GM12872 (cell line): ENCODE results near the gene CALN1.

Experiments used
- CTCF ChIP-seq: IDR thresholded peaks from 3 replicates; pipeline ENCODE4 v1.5.1; 2011; ENCODE audit warnings: low read depth, mild to moderate bottlenecking, low read length, moderate library complexity; ENCODE audit not compliant: insufficient read depth

The CALN1 gene

DNA sequence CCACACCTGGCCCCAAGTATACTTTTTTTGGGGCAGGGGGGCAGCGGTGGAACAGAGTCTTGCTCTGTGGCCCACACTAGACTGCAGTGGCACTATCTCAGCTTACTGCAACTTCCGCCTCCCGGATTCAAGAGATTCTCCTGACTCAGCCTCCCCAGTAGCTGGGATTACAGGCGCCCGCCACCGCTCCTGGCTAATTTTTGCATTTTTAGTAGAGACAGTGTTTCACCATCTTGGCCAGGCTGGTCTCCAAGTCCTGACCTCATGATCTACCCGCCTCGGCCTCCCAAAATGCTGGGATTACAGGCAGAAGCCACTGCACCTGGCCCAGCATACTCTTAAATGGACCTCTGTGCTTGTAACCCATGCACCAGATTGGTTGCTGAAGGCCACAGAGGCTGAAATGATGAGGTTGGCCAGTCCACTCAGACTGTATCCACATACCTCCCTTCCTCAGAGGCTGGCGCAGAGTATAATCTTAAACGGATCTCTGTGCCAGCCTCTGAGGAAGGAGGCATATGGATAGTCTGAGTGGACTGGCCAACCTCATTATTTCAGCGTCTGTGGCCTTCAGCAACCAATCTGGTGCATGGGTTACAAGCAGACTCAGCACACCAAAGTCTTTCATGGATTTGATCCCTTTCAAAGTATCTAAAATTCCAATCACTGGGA is 3.0 kb downstream of the CALN1 start:
- no peak for TF ChIP-seq CTCF

DNA sequence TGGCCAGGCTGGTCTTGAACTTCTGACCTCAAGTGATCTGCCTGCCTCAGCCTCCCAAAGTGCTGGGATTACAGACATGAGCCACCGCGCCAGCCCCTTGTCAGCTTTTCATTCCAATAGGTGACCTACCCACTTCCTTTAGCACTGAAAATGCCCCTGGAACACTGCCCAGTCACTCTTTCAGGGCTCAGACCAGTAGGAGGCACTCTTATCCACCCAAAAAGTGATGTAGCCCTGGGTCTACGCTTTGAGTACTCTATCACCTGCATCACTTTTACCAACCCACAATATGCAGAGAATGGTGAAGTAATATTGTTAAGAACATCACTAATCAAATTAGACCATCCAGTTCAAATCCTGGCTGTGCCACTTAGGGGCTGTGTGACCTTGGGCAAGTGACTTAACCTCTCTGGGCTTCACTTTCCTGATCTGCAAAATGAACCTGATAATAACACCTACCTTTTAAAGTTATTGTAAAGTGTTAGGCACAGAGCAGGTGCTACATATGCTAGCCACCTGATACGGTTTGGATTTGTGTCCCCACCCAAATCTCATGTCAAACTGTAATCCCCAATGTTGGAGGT is 5.2 kb downstream of the CALN1 start:
- TF ChIP-seq CTCF, result no peak

DNA sequence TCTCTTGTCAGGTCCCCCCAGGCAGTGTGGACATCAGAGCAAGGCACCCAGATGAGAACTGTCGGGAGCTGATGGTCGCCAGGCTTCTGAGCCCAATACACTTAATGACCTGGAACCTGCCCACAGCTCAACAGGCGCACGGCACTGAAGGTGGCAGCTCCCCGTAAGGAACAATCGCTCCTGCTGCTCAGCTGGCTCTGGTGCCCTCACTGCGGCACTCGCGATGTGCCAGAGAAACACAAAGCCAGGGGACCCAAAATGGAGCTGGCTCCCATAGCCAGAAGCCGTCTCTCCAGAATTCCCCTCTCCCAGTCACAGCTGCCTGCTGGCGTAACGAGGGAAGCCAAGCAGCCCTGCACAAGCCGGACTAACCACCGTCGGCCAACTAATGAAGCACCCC is 6.3 kb downstream of the CALN1 start:
- TF ChIP-seq CTCF, result no peak

DNA sequence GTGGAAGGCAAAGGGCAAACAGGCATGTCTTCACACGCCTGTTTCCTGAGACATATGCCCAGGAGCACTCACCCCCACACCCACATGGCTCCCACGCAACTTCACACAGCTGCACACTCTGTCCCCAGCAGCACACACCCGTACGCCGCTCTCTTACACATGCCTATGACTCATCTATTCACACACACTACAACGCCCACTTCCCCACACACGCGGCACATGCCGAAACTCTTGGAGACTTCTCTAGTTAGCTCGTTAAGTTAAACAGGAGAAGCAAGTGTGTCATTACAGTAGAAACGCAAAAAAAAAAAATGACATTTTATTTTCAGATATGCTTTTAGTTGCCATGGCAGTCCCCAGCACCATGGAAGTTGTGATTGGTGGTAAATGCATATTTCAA is 6.7 kb downstream of the CALN1 start:
- TF ChIP-seq CTCF, result no peak

- TF ChIP-seq CTCF, result no peak
Measured at GRCh38 chr7:72404743-72405142, 7.4 kb downstream of the CALN1 start.

DNA sequence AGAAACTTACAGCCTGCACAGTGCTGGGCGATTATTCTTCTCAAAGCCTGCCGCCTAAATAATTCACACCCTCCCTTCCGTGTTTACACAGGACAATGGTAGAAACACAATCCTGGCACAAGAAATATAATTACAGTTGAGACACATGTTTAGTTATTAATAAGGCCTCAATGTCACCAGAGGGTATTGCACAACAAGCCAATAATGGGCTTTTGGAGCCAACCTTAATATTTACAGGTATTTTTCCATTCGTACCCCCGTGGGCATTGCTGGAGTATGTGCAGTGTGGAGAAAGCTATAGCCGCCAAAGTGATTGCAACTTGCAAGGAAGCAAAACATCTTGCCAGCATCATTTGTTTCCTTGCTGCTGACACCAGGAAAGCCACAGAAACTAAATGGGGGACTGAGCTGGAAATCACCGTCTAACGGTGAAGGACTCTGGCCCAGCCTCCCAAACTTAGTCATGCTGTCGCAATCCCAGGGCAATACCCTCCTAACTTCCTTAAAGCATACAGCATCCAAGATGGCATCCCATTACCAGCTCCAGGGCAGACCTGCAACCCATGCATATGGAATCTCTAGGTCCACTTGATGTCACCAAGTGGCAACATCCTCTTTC is 8.6 kb downstream of the CALN1 start:
- TF ChIP-seq CTCF, result no peak

DNA sequence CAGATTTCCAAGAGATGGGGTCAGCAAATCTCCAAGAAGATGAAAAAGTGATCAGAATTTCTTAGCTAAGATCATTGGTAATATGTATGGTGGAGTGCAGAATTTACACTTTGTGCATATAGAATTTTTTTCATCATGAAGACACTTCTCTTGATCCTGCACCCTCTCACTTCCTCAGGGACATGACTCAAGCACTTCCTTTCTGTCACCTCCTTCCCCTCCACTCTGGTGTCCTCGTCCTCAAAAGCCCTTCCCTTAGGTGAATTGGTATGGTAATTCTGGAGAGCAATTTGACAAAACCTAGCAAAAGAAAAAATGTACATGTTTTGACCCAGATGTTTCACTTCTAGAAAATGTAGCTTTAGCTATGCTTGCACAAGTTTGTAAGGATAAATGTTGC is 18.1 kb downstream of the CALN1 start:
- no peak for TF ChIP-seq CTCF
